Measurements from ENCODE around the gene TNP2.
A peak's percentile ranks its signal among the peaks of the same experiment; 100 is the strongest.

Gene TNP2

GRCh38 chr16:11260596-11260966 lies 8.5 kb downstream of the TNP2 start:
- no peak for TF ChIP-seq CTCF (IDR thresholded peaks at IDR 0.05; ENCODE audit: unreplicated experiment in 3 of 3)
- H3K27ac Mint-ChIP-seq = peak overlapping the region in 1 of 3 experiments; percentile 23
- H3K9me3 Mint-ChIP-seq = no peaks in the 10 kb centered on the region
- H3K27me3 Mint-ChIP-seq (ENCODE audit: low read depth) = peaks cover 18% of the 10 kb centered on the region
- no peaks in the 10 kb centered on the region for H3K36me3 Mint-ChIP-seq (ENCODE audit: low read depth)
- peaks cover 14% of the 10 kb centered on the region for H3K4me1 Mint-ChIP-seq
- no peak overlapping the region for H3K4me3 Mint-ChIP-seq

- Mint-ChIP-seq H3K4me1 (peaks cover 14% of the 10 kb centered on the region), H3K36me3 (ENCODE audit: low read depth) (no peaks in the 10 kb centered on the region), H3K27ac (peak overlapping the region; percentile 18 to 33 (median 23)), H3K27me3 (ENCODE audit: low read depth) (peaks cover 18% of the 10 kb centered on the region), H3K9me3 (no peaks in the 10 kb centered on the region), H3K4me3 (no peak overlapping the region)
- TF ChIP-seq CTCF (IDR thresholded peaks at IDR 0.05; ENCODE audit: unreplicated experiment in 3 of 3) = no peak
Observed at GRCh38 chr16:11259655-11260595, 9.2 kb downstream of the TNP2 start.

- TF ChIP-seq CTCF (IDR thresholded peaks at IDR 0.05; ENCODE audit: unreplicated experiment in 3 of 3) = no peak
- Mint-ChIP-seq H3K36me3 (ENCODE audit: low read depth) (no peaks in the 10 kb centered on the region), H3K27ac (peak overlapping the region in 1 of 3 experiments; percentile 18), H3K4me1 (peaks cover 15% of the 10 kb centered on the region), H3K4me3 (peak overlapping the region in 2 of 3 experiments; percentile 22 to 38), H3K9me3 (no peaks in the 10 kb centered on the region), H3K27me3 (ENCODE audit: low read depth) (peaks cover 15% of the 10 kb centered on the region)
Observed at GRCh38 chr16:11258553-11259492, 10.3 kb downstream of the TNP2 start.

- TF ChIP-seq CTCF (IDR thresholded peaks at IDR 0.05; ENCODE audit: unreplicated experiment in 3 of 3) = peak; percentile 60 to 70 (median 67)
- Mint-ChIP-seq H3K4me1 (peaks cover 28% of the 10 kb centered on the region), H3K36me3 (ENCODE audit: low read depth) (peaks cover 5% of the 10 kb centered on the region), H3K27ac (peak overlapping the region; percentile 92 to 98 (median 98)), H3K9me3 (no peaks in the 10 kb centered on the region), H3K27me3 (ENCODE audit: low read depth) (peaks cover 15% of the 10 kb centered on the region), H3K4me3 (peak overlapping the region; percentile 90 to 99 (median 92))
Observed at GRCh38 chr16:11257131-11257938, 11.8 kb downstream of the TNP2 start.

- TF ChIP-seq CTCF (IDR thresholded peaks at IDR 0.05; ENCODE audit: unreplicated experiment in 3 of 3) = no peak
- Mint-ChIP-seq H3K4me3 (peak overlapping the region; percentile 90 to 99 (median 92)), H3K27ac (peak overlapping the region; percentile 92 to 98 (median 98))
Observed at GRCh38 chr16:11256661-11257130, 12.4 kb downstream of the TNP2 start.

More at GRCh38 chr16:11256661-11257130, 12.4 kb downstream of the TNP2 start:
- Mint-ChIP-seq H3K4me1 (peaks cover 28% of the 10 kb centered on the region), H3K9me3 (no peaks in the 10 kb centered on the region), H3K27me3 (ENCODE audit: low read depth) (peaks cover 15% of the 10 kb centered on the region), H3K36me3 (ENCODE audit: low read depth) (peaks cover 5% of the 10 kb centered on the region)
